GM21529 (cell line): ENCODE results near the gene ATG101.
"Not testable (repeated sequence)": the region's sequence is repeated elsewhere in the genome, so short reads cannot be mapped to it uniquely, and the experiment has no call there.

ENCODE experiments used
- ATAC-seq: cut with Tn5 transposase; IDR thresholded peaks from one replicate; pipeline ENCODE4 v1.9.1; 2021; ENCODE audit not compliant: unreplicated experiment

ATG101 gene

DNA sequence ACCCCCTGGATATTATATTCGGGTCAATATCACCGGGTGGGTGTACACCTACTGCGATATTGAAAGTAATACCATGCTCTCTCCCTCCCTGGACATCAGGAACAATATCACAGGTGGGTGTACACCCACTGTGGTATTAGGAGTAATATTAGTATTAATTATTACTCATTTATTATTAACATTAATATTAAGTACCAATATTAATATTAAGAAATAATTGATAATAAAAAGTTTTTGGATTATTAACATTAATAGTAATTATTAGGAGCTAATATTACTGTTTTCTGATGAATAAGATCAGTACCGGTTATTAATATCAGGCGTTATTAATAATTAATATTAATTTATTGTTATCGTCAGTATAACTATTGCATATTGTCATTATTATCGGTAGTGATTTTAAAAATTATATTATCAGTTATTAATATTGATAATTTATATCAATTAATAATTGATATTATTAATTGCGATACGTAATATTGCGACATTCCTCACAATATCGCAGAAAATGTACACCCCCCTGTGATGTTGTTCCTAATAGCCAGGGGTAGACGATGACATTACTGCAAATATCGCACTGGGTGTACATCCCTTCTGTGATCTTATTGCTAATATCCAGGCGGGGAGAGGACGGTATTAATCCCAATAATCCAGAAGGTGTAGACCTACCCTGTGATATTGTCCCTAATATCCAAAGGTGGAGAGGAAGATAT, 26.7 kb downstream of the ATG101 start:
- no peak for ATAC-seq

GRCh38 chr12:52097045-52097666, 27.4 kb downstream of the ATG101 start:
- no peak for ATAC-seq

DNA sequence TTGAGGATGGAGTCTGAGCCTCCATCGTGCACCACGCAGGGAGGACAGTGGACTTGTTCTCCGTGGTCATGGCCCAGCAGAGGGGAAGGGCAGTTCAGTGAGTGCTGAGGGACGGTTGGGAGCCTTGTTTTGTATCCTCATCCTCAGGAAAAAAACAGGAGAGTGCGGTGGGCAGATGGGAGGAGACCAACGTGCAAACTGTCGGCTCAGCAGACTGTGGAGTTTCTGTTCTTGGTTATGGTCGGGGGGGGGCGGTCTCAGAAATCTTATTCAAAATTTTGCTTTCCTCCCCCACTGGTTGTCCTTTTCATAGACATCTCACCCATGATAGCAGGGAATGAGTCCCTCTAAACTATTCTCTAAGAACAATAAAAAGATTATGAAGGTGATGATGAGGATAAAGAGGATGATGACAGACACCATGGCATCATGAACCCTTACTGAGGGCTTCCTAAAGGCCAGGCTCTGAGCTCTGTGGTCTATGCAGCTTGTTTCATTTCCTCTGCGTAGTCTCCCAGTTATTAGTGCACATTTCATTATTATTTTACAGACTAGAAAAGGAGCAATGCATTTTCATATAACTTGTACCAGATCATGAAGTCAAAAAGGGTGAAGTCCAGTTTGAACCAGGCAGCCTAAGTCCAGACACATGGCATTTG, 34.8 kb downstream of the ATG101 start:
- not testable (repeated sequence) for ATAC-seq

GRCh38 chr12:52116222-52117125, 46.7 kb downstream of the ATG101 start:
- ATAC-seq: not testable (repeated sequence)

DNA sequence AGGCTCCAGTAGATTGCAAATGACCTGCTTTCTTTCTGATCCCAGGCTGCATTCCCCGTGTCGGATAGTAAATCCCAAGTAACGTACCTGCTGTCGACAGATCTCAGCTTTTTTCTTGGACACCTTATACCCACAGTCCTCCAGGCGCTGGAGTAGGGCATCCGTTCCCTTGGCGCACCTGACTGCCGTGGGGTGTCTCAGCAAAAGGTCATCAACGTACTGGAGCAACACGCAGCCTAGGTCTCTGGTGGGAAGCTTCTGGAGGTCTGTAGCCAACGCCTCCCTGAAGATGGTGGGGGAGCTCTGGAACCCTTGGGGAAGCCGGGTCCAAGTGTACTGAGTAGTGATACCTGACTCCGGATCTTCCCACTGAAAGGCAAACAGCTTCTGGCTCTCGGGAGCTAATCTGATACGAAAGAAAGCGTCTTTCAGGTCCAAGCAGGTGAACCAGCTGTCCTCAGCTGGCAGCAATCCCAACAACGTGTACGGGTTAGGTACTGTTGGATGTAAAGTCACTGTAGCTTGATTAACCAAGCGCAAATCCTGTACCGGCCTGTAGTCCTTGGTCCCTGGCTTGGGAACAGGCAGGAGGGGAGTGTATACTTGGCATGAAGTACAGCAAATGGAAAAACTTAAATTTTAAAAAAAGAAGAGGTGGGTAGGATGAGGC, 48.2 kb downstream of the ATG101 start:
- peak; percentile 32 for ATAC-seq

DNA sequence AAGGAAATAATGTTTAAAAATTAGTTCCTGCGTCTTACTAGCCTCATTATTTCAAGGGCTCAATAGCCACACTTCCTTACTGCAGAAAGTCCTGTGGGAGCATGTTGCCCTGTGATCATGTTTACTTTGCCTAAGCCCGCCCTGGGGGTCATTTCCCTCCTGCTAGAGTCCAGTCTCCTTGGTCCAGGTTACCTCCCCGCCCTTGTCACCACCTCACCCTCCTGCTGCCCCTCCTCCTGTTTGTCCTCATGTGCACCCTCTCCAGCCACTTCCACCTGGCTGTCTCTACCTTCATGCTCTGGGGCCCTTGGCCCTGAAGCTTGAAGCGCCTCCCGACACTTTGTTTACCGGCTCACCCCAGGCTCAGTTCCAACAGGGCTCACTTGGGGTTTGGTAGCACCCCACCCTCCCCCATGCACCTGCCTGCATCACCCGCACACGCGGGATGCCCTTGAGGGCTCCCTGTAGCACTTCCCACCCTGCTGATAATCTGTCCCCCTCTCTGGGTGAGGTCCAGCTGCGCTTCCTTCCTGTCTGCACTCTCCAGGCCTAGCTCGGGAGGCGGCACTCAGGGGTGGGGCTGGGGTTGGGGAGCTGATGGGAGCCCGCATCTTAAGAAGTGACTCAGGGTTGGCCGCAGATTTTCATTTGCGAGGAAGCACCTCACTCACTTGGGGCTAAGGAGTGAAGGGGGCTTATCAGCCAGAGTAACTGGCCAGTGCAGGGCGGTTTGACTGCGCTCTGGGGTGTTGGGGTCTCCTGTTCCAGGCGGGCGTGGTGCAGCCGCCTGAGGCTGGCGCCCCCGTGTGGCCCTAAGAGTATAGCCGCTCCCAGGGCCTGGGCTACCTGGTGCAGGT, 49.8 kb downstream of the ATG101 start:
- no peak for ATAC-seq

- no peak for ATAC-seq
Measured at GRCh38 chr12:52120951-52121823, 51.4 kb downstream of the ATG101 start.

DNA sequence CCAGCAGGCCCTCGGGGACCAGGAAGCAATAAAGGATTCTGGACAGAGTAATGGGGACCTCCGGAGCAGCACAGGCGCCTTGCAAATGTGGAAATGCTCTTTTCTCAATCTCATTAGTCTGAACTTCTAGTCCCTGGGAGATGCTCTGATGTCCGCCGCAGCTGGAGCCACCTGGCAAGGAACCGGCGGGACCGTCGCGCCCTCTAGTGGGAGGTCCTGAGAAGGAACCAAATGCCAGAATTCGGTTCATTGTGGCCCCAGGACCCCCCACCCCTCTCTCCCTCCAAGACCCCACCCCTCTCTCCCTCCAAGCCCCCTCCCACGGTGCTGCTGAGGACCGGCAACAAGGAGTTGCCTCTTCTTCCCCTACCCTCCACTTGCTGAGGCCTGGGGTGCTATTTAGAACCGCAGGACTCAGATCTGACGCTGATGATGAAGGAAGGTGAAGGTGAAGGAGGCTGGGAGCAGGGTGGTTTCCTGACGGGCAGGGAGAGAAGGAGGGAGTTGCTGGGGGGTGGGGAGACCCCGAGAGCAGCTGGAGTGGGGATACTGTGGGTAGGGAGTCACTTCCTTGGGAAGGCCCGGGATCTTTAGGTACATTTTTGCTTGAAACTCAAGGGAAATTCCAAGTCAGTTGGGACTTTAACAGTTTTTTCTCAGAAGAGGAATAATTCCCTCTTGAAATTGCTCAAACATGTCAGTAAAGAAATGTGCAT, 52.2 kb downstream of the ATG101 start:
- no peak for ATAC-seq

DNA sequence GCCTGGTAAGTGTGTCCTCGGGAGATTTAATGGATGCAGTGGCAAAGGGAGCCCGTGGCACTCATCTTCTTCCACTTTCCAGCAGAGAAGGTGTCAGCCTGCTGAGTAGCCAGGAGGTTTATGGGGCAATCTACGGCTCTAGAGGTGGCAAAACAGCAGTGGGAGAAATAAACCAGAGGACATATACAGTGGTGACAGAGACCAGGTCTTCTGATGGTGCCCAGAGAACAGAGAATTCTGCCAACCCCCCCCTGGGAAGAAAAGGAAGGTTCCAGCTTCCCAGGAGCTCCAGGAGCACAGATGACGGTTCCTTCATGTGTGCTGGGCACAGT, 52.7 kb downstream of the ATG101 start:
- no peak for ATAC-seq

DNA sequence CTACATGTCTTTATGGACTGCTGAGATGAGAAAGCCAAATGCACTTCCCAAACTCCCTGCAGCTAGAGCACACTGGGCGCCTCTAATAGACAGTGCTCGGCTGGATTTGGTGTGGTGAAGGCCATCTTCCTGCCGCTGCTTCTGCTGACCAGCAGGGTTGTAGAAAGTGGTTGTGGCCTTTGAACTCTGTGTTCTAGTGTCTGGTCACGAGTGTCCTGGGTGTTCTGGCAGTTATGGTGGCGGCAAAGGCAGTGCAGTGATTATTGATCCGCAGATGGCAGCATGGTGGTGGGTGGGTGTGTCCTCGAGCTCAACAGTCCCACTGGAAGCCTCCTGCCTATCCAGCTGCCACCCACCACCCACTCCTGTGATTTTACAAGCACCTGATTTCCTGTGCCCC, 53.1 kb downstream of the ATG101 start:
- ATAC-seq: no peak

GRCh38 chr12:52123487-52124186, 53.9 kb downstream of the ATG101 start:
- no peak for ATAC-seq

DNA sequence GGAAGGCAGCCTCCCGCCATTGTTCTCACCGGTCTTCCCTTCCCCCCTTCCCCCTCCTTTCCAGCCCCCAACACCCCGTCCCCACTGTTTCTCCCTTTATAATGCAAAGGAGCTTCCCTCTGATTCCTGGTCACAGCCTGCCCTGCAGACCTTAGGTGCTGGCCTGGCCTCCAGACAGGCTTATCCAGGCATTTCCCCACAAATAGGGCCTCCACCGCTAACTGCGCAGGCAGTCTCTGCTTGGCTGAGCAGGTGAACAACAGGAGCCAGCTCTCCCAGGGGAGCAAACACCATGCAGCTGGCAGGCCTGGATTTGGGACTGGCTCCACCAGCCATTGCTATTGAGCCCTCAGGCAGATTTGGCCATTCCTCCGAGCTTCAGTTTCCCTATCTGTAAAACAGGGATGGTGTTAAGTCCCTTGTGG, 55.7 kb downstream of the ATG101 start:
- ATAC-seq: no peak

DNA sequence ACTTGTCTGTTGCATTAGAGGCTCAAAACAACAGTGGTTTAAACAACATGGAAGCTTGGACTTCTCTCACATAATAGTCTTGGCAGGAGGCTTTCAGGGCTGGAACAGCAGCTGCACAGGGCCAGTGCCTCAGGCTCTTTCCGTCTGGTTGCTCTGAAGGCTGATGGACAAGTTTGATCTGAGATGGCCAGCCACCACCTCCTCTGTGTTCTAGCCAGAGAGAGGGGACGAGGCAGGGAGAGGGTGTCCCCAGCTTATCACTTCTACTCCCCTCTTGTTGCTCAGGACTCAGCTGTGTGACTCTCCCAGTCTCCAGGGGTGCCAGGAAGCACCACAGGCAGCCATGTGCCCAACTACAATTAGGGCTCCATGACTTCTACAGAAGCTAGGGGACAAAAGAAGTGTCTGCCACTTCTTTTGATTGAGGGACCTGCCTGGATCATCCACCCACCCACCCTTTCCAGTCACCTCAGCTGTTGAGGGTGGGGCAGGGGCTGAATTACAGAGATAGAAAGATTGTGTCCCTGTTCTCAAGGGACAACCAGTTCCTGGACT, 56.3 kb downstream of the ATG101 start:
- ATAC-seq: no peak
